Activated CD8-positive, alpha-beta memory T cell treated with anti-CD3 and anti-CD28 coated beads, Interleukin-2, amount 50 U/mL, for 1 hour (primary cell): ENCODE data around the gene DRC7.
"Not testable (repeated sequence)": the region's sequence is repeated elsewhere in the genome, so short reads cannot be mapped to it uniquely, and the experiment has no call there.

Experiments used
- DNase-seq: peaks from one replicate; pipeline ENCODE4 v3.0.0-alpha.2; 2020; ENCODE audit errors: extremely low read depth

Gene DRC7

DNA sequence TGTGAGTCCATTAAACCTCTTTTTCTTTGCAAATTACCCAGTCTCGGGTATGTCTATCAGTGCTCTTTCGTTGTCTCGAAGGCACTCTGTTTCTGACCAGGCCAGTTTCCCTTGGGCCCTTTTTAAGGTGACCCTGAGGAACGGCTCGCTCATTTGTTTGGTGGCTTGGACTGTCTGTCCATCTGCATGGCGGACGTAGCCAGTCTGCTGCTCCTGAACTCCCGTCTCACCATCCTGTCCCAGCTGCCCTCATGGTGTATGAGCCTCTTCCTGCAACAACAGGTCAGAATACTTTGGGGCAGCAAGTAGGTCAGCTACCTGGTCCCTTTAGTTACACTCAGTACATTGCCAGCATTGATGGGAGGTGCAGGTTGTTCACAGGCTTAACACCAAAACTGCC lies 19.0 kb downstream of the DRC7 start:
- no peak for DNase-seq

DNA sequence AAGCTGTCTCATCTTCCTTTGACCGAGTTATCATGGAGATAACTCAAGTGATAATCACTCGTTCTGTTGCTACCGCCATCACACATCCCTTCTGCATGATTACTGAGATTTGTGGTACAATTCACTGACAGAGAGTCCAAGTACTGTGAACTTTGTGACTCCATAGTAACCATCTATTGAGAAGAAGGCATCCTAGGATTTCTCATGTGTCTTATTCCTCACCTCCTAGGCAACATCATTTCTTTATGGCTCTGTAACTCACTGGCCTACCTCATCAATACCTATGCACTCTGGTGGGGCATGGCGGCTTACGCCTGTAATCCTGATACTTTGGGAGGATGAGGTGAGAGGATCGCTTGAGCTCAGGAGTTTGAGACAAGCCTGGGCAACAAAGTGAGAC lies 19.4 kb downstream of the DRC7 start:
- DNase-seq, result no peak

DNA sequence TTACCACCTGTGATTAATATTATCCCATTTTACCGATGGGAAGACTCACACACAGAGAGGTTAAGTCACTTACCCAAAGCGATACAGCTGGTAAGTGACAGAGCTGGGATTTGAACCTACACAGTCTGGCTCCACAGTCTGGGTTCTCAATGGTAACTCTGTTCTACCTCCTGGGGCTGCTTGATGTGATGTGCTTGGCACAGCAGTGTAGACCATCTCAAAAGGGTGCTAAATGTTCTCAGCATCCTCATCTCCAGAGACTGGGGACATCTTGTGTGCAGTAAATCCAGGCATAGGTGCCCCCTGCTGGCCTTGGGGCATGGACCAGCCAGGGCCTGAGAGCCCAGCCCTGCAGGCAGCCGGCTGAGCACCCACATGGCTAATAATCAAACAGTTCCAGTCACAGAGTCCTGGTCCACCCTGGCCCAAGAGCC lies 25.6 kb downstream of the DRC7 start:
- DNase-seq, result no peak

DNA sequence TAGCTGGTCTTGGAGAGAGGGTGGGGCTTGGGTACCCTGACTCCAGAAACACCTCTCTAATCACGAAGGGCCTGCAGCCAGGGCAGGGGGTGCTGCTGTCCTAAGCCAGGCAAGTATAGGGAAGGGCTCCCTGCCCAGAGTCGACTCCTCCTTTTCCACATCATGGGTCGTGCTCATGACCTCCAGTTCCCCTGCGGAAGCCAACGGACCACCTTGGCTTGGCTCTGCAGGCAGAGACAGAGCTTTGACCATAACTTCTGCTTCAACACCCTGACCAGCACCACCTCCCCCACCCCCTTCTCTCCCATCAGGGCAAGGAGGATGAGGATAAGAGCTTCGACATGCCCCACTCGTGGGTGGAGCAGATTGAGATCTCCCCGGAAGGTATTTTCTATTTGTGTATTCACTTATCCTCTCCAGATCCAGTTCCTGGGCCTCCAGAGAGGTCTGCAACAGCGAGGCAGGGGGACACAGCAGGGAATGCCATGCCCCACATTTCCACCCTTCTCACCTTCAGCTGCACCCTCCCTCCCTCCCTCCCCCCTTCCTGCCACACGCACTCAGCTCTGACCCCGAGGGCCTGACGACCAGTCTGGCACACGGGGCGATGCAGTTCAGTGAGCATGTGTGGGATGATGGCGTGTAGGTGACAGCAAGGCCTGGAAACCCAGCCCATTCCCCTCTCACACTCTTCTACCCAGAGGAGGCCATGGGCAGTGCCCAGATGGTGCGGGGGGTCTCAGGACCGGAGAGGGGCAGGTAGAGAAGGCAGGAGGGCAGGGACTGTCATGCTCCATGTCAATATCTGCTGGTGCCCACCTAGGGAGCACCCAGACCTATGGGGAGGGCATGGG lies 27.0 kb downstream of the DRC7 start:
- no peak for DNase-seq

DNA sequence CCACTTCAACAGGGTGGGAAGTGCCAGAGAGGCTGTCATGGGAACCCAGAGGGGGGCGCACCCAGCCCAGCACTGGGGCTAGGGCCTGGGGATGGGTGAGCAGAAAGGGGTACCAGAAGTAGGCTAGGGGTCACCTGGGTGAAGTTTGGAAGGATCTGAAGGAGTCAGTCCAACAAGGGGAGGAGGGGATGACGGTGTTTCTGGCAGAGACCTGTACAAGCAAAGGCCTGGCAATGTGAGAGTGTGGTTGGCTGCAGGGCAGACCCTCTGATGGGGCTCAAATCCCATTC lies 27.5 kb downstream of the DRC7 start:
- no peak for DNase-seq

DNA sequence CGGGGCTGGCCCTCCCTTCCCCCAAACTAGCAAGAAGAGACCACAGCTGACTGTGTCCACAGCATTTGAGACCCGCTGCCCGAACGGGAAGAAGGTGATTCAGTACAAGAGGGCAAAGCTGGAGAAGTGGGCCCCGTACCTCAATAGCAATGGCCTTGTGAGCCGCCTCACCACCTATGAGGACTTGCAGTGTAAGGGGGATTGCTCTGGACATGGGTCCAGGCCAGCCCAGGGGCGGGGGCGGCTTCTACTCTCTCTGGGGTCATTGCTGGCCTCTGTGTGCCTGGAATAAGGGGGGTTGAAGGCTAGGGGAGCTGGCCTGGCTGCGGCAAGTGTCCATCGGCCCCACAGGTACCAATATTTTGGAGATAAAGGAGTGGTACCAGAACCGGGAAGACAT lies 28.0 kb downstream of the DRC7 start:
- no peak for DNase-seq

DNA sequence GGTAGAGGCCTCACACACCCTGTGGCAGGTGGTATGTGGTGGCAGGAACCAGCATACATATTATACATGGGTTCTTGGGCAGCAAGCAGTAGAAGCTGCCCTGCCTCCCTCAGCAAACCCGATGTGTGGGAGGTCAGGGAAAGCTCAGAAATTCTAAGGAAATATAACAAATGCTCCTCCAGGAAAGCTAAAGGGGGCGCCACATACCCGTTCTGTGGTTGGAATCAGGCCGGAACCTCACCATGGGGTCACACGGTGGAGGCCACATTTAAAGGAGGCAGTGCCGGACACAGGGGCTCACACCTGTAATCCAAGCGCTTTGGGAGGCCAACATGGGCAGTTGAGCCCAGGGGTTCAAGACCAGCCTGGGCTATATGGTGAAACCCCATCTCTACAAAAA lies 28.6 kb downstream of the DRC7 start:
- no peak for DNase-seq

DNA sequence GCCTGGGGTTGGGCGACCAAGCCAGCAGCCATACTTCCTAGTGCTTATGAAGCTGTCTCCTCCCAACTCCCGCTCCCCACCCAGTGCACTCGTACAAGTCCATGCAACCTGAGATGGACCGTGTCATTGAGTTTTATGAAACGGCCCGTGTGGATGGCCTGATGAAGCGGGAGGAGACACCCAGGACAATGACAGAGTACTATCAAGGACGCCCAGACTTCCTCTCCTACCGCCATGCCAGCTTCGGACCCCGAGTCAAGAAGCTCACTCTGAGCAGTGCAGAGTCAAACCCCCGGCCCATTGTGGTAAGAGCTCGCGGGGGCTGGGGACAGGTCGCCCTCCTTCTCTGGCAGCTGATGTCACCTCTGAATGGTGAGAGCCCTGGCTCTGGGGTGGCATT lies 29.9 kb downstream of the DRC7 start:
- DNase-seq, result no peak

DNA sequence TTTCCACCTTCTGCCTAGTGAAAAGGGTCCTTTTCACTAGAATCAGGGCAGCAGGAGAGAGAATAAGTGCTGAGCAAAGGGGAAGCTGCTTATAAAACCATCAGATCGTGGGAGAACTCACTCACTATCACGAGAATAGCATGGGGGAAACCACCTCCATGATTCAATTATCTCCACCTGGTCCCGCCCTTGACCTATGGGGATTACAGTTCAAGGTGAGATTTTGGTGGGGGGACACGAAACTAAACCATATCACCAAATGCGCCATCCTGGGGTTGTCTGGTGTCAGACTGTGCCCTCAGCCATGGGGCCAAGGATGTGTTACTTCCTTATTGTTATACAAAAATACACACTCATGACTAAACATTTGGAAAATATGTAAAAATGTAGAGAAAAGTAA lies 30.5 kb downstream of the DRC7 start:
- no peak for DNase-seq

DNA sequence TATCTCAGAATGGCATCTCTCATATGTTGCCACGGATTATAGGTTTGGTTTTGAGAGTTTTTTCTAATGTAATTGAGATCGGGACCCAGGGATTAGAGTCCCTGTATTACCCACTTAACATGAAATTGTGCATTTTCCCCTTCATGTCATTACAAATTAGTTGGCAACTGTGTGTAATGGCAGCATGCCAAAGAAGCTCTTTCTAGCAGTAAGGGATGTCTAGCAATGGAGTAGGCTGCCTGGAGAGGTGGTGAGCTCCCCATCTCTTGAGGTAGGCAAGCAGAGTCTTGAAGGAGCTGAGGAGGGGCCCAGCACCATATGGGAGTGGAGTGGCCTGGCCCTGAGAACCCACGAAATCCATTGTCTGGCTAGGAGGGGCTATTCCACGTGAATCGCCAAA lies 30.9 kb downstream of the DRC7 start:
- no peak for DNase-seq

DNA sequence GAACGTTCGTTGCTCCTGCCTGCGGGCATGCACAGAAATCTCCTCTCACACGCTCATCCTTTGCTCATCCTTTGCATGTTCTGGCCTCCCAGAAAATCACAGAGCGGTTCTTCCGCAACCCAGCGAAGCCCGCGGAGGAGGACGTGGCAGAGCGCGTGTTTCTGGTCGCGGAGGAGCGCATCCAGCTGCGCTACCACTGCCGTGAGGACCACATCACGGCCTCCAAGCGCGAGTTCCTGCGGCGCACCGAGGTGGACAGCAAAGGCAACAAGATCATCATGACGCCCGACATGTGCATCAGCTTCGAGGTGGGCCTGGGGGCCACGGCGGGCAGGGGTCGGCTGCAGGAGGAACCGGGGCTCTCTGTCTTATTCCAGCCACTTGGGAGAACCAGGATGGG lies 31.4 kb downstream of the DRC7 start:
- no peak for DNase-seq

DNA sequence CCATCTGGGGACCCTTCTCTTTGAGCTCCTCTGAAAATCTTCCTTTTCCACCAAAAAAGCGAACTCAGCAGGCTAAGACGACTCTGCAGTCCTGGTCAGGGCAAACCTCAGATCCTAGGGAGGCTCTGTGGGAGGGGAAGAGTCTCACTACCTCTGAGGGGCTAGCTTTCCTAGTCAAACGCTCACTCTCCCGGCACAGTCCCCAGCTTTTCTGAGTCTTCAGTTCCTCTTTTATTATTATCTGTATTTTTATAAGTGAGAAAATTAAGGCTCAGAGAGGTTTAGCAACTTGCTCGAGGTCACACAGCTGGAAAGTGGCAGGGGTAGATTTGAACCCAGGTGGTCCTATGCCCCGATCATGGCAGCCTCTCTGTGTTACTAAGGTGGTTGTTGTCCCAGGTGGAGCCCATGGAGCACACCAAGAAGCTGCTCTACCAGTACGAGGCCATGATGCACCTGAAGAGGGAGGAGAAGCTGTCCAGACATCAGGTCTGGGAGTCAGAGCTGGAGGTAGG lies 31.9 kb downstream of the DRC7 start:
- DNase-seq, result no peak

DNA sequence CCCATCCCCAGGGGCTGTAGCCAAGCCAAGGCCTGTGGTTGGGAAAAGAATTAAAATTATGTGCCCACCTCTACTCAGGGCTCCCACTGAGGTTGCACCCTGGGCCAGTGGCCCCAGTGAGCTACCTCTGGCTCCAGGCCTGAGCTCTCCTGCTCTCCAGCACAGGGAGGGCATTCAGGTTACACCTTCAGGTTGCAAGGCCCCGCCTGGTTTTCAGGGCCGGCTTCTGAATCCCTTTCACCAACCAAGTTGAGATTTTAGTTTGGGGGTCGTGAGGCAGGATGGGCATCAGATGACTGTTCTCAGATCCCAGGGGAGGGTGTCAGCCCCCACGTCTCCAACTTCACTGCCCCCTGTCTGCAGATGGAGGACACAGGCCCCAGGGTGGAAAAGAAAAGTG lies 33.0 kb downstream of the DRC7 start:
- no peak for DNase-seq

DNA sequence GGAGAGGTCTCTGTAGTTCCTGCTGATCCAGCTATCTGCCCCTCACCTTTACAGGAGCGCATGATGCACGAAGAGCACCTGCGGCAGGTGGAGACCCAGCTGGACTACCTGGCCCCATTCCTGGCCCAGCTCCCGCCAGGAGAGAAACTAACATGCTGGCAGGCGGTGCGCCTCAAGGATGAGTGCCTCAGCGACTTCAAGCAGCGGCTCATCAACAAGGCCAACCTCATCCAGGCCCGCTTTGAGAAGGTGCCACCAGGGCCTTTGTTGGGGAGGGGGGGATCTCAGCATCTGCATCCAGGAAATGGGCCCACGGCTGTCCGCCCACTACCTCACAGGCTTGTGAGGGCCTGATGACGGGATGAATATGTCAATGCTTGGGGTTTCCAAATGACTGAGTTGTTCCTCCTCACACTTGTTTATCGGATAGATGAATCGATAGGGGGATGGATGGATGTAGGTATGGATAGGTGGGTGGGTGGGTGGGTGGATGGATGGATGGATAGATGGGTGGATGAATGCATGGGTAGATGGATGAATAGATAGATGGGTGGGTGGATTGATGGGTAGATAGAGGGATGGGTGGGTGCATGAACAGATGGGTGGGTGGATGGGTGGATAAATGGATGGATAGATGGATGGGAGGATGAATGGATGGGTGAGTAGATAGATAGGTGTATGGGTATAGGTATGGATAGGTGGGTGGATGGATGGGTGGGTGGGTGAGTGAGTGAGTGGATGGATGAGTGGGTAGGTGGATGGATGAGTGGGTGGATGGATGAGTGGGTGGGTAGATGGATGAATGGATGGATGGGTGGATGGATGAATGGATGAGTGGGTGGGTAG lies 34.0 kb downstream of the DRC7 start:
- no peak for DNase-seq

DNA sequence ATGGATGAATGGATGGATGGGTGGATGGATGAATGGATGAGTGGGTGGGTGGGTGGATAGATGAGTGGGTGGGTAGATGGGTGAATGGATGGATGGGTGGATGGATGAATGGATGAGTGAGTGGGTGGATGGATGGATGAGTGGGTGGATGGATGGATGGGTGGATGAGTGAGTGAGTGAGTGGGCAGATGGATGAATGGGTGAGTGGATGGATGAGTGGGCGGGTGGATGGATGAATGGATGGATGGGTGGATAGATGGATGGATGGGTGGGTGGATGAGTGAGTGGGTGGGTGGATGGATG lies 34.5 kb downstream of the DRC7 start:
- no peak for DNase-seq

DNA sequence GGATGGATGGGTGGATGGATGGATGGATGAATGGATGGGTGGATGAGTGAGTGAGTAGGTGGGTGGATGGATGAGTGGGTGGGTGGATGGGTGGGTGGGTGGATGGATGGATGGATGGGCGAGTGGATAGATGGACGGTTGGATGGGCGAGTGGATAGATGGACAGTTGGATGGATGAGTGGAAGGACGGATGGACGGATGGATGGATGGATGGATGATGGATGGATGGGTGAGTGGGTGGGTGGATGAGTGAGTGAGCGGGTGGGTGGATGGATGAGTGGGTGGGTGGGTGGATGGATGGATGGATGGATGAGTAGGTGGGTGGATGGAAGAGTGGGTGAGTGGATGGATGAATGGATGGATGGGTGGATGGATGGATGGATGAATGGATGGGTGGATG lies 35.2 kb downstream of the DRC7 start:
- not testable (repeated sequence) for DNase-seq

DNA sequence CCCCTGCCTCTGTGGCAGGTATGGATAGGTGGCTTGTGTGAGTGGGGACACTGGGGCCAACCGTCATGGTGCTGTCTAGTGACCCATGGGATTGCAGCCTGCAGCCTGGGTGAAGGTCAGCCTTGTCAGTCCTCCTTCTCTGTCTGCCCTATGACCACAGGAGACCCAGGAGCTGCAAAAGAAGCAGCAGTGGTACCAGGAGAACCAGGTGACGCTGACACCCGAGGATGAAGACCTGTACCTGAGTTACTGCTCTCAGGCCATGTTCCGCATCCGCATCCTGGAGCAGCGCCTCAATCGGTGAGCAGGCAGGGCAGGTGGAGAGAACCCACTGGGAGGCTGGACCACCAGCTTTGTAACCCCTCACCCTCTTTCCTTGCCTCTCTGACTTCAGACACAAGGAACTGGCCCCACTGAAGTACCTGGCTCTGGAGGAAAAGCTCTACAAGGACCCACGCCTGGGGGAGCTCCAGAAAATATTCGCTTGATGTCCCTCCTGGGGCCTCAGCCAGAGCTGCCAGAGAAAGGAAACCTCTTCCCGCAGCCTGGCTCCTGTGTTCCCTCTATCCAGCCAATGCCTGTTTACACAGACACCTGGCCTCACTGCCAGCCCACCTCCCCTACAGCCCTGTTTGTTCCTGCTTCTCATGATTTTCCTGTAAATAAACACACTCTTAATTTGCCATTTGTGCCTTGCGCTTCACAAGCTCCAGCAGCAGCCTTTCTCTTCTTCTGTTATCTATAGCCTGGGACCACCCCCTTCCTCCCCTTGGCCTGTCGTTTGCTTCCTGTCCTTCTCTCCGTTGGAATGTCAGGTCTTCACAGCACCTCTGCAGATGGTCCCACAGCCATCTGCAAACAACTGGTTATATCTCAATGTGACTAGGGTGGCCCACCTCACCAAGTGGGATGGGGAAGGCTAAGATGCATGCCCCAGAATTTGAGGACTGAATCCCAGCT lies 36.4 kb downstream of the DRC7 start:
- no peak for DNase-seq

DNA sequence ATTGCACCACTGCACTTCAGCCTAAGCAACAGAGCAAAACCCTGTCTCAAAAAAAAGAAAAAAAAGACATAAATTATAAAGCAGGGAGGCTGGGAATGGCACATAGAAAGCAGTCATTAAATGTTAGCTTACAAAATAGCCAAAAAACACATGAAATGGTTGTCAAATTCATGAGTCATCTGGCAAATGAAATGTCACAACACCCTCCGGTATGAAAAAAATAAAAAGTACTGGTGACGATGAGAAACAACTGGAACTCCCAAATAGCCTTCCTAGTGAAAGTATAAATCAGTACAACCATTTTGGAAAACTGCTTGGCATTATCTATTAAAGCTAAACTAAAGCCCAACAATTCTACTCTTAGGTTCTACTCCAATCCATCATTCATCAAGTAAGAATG lies 37.4 kb downstream of the DRC7 start:
- no peak for DNase-seq

DNA sequence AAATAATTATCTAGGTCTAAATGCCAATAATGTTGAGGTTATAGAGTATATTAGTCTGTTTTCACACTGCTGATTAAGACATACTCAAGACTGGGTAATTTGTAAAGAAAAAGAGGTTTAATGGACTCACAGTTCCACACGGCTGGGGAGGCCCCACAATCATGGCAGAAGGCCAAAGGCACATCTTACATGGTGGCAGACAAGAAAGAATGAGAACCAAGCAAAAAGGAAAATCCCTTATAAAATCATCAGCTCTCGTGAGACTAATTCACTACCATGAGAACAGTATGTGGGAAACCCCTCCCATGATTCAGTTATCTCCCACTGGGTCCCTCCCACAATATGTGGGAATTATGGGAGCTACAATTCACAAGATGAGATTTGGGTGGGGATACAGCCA lies 38.1 kb downstream of the DRC7 start:
- no peak for DNase-seq

DNA sequence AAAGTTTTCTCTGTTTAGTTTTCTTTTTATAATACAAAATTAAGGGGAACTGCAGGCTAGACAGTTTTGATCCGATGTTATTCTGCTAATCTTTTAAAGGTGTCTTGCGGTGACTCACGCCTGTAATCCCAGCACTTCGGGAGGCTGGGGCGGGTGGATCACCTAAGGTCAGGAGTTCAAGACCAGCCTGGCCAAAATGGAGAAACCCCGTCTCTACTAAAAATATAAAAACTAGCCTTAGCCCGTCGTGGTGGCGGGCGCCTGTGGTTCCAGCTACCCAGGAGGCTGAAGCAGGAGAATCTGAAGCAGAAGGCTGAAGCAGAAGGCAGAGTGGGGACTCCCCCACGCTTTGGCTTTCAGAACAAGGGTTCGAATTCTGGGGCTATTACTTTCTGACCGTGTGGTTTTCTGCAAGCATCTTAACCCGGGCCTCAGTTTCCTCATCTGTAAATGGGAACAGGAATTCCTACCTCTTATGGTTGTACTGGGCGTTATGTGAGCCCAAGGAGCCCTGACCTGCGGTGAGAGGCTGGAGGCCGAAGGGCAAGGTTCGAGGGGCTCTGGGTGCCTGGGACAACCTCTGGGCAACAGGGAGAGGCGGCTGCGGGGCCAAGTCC lies 39.8 kb downstream of the DRC7 start:
- DNase-seq, result no peak

DNA sequence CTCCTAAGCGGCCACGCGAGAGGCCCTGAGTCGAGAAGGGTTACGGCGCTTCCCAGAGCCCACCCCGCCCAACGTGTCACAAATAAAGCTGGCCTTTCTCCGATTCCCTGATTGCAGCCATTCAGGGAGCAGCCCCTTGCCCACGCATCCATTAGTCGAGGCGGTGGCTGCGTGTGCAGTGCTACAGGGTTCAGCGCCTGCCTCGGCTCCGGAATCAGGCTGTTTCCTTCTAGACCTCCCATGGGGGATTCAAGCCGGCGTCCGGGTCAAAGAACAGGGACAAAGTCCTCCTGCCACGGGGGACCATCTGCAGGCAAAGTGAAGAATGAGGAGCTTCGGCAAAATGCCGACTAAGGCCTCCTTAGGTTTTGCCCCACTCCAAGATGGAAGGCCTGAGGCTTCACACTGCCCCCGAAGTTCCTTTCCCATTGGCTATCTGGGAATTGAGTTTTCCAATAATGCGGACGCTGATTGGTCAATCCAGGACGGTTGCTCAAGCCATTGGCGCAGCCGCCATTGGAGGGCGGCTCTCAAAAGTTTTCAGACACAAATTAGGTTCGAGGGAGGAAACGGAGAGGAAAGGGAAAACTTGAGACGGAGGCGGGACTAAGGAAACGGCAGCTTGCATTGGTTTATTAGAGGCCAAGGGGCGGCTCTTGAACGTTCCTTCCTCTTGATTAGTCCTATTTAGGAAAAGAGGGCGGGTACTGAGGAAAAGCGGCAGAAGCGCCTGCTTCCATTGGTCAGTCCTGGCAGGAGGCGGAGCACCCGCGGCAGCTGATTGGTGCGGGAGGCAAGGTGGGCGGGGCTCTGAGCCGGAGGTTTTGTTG lies 40.5 kb downstream of the DRC7 start:
- DNase-seq, result peak; percentile 97
